T-helper 9 cell (primary cell): ENCODE data around the gene RNF150.
"Not testable (repeated sequence)": the region's sequence is repeated elsewhere in the genome, so short reads cannot be mapped to it uniquely, and the experiment has no call there.

Experiments
- DNase-seq: peaks from one replicate; pipeline ENCODE4 v3.0.0-alpha.2; 2020
- total RNA-seq, 2 donors: gene quantifications; one replicate each; lab custom pipeline; 2026; lab: John Stamatoyannopoulos, UW

Gene RNF150
- 0 to 0.14 reads per million in 2 donors for total RNA-seq

DNA sequence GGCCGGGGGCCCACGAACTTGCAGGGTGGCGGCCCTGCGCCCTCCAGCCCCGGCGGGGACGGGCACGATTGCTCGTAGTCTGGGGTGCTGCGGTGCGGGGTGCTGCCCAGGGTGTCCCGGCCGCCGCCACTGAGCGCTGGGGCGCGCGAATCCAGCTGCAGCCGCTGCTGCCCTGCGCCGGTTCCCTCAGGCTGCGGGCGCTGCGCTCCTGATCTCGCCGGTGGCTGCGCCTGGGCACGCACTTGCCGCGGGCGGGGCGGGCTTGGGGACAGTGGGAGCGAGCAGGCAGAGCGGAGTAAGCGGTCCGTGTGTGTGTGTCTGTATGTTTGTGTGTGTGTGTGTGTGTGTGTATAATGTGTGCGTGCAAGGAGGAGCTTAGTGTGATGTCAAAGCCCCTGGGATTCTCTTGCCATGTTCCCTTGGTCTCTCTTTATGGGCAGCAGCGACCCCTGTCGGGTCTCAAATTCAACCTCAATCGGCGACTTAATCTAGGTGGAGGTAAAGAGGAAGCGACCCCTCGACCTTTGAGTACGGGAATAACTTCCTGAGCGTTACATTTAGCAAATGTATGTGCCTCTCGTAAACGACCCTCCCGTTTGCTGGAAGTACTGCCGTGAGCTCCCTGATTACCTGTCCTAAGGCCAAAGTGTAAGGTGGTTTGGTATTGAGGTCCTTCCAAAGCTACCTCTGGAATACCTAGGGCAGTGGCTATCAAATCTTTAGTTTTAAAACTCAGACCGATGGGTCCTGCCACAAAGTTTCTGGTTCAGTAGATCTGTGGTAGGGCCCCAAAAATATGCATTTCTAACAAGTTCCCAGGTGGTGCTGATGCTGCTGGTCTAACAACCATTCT is at the start of gene RNF150:
Gene RNF150, minus strand, starts transcription at position 324 of the 853 bp plus-strand sequence.
- DNase-seq = no peak

DNA sequence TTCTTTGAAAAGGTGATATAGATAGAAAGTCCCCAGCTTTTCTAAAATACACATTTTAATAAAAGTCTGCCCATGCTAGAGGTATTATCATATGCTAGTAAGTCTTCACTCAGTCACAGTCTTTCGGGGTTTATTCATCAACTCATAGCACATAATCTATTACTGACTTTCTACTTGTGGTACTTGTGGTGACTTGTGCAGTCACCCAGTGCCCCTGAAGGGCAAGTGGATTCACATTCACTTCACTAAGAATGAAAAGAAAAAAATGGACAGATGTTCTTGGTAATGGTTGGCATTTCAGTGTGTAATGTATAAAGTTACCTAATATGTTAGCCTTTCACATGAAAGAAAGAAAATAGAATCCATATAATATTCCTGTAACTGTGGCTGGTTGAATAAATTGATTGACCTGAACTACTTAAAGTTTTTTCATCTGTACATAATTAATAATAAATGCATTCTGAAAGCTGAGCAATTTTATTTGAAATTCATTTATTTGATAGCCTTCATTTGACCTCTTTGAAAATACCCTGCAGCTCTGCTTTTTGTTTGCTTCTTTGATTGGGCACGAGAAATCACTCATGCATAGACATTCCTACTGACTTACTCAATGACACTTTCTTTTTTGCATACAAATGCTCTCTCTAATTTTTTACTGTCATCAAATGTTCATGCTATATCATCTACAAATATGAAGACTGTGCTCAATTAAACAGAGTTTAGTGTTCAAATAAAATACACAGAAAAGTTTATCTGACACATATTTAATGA is 47.9 kb upstream of the RNF150 start:
- DNase-seq = no peak

DNA sequence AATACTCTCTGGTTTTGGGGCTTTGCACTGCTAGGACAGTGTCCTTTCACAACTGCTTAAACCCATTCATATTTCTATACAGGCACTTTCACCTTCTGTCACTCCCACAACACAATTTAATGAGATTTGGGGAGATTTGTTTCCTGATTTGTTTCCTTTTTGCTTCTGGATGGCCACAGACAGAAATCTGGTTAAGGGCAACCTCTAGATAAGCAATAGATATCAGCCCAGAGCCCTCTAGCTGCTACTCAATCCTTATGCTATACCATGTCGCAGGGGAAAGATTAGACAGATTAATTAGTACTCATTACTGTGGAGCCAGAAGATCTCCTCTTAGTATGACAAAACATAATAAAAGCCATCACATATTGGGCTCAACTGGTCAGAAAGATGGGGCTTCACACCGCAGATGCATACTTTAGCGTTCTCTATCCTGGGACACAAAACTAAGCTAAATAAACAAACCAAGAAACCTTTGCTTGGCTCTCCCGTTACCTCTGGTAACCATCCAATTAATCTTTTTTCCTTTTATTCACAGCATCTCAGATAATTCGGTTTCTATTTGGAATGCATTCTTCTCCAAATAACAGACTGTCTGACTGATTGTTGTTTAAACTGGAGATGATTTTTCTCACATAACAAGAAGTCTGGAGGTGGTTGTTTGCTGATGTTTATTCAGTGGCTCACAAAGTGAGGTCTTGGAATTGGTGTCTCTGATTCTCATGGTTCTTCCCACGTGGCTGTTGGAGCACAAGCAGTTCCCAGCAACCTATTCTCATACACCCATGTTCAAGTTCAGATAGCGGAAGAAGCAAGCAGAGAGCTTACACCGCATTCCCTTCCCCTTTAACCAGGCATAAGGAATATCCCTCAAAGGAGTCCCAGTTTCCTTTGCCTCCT is 46.5 kb upstream of the RNF150 start:
- DNase-seq = no peak

DNA sequence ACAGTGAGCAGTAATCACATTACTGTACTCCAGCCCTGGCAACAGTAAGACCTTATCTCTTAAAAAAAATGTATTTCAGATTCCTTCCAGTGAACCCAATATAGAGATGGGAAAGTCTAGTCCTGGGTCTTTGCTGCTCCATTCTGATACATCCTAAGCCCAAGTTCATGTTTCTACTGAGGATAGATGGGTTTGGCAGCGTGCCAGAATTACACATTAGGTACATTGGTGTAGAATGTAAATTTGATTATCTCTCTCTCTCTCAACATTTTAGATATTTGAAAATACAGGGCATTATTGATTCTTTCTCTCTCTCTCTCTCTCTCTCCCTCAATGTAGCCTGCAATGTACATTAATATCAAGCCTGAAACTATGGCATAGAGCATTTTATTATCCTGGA is 43.9 kb upstream of the RNF150 start:
- no peak for DNase-seq

DNA sequence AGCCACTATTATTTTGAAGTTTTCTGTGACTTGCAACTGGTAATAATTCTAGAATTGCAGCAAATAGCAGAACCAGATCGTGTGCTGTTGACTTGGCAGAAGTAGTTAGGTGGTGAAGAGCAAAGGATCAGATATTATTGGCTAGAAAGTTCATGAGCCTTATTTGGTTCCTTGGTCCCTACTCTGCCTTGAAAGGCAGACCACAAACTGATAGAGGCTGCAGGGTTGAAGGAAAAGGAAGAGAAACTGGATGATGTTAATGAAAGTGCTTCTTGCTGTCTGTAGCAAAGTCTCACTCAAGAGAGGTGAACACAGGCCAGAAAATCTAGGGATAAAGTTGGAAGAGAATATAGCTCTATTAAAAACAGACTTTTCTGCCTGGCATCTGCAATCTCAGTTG is 41.2 kb upstream of the RNF150 start:
- no peak for DNase-seq

DNA sequence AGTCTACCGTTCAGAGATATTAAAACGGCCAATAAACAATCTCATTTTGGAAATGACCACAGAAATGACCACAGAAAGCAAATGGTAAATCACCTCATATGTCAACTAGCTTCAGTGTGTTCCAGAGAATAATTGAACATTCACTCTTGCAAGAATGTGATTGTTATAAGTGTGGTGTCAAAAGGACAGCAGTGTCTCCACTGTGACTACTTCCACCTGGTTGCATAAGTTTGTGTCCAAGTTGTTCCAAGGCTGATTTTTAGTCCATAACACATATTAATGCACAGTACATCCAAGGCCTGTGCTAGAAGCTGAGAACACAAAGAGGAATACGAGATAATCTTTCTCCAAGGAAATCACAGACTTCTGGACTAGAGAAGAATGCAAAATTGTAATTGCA is 37.4 kb upstream of the RNF150 start:
- no peak for DNase-seq

DNA sequence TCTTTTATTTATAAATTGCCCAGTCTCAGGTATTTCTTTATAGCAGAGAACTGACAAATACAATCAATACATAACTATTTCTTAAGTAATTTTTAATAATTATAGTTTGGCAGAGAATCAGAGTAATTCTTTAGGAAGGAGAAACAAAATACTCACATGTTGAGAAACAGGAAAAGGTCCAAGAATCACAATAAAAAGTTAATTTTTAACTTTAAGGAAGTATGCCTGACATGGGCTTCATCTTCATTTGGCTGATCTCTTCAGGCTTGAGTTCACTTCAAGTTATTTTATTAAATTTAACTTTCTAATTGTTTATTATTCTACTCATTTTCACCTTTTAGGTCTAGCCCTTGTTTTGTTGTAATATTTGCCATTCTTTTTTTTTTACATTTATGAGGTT is 36.1 kb upstream of the RNF150 start:
- DNase-seq = no peak

DNA sequence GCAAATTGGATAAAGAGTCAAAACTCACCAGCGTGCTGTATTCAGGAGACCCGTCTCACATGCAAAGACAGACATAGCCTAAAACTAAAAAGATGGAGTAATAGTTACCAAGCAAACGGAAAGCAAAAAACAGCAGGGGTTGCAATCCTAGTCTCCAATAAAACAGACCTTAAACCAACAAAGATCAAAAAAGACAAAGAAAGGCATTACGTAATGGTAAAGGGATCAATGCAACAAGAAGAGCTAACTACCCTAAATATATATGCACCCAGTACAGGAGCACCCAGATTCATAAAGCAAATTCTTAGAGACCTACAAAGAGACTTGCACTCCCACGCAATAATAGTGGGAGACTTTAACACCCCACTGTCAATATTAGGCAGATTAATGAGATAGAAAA is 31.7 kb upstream of the RNF150 start:
- not testable (repeated sequence) for DNase-seq

DNA sequence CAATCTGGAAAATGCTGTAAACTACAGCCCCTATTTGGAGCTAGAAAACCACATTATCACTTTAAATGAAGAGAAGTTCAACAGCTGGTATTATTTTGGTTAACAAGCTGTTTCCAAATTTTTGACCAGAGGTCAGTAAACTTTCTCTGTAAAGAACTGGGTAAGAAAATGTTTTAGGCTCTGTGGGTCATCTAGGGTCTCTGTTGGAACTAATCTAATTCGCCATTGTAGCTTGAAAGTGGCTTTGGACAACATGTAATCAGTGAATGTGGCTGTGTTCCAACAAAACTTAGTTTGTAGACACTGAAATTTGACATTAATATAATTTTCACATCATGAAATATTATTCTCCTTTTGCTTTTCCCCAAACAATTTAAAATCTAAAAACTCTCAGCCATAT is 25.8 kb upstream of the RNF150 start:
- DNase-seq = no peak

DNA sequence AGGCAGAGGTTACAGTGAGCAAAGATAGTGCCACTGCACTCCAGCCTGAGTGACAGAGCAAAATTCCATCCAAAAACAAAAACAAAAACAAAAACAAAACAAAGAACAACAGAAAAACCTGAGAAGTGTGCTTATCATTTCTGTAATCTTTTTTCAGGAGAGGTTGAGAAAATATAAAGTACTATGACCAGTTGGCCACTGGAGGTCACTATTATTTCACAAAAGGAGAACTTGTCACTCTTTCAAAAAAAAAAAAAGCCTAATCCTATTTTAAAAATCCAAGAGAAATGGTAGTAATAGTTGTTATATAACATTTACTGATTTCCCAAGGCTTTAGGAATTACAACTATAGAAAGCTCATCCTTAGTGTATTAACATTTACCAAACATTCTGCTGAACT is 24.9 kb upstream of the RNF150 start:
- DNase-seq = no peak

DNA sequence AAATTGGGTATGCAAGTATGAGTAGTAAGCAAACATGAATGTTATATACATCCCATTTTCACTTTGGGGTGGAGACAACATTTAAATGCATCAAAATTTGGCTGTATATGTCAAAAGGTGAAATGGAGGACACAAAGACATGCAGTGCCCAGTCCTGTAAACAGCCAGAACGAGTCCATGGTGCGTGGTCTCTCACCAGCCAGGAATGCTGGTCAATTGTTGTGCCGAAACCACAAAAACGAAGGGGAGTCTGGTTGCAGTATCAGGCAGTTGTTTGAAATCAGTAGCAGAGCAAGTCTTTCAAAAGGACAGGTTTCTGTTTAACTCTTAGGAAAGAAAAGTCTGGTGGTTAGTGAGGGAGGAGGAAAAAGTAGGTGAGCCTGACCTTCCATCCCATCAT is 22.3 kb upstream of the RNF150 start:
- no peak for DNase-seq

DNA sequence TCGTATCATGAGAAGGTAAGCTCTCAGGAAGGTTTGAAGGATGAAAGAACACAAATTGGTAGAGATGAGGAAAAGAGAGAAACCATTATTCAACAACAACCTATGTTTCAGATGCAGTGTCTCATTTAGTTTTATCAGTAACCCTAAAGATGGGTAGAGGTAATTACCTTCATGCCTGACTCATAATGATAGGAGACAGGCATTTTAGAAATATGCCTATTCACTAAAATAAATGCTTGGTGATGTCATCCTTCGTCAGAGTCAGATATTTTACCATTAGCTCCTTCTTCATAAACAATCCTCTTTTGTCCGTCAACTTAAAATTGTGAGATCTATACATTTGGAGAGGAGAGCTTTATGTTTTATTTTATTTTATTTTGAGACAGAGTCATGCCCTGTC is 21.5 kb upstream of the RNF150 start:
- DNase-seq = no peak

DNA sequence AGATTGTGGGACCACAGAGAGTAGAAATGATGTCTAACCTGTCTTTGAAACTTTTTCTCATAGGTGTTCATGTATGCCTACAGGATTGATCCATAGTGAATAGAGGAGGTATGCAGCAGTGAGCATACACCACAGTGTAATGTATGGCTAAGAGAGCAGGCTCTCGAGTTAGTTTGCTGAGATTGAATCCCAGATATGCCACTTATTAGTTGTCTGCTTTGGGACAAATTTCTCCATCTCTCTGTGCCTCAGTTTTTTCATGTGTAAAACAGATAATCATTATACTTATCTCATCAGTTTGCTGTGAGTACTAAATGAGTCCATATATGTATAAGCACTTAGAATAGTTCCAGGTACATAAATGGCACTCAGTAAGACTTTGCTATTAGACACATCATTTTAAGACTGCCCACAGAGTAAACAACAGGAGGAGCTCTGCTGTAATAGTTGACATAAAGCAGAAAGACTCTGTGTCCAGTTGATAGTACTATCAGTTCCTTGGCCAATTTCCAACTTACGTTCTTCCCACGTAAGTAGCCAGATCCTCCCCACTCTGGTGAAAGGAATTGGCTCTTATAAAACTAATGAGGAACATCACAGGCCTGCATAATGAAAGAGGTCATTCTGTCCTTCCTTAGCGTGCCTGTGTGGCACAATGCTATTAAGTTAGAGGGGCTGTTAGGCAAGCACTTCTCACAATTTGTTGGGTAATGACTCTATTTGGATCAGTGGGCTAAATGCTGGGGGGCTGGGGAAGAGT is 20.7 kb upstream of the RNF150 start:
- DNase-seq = no peak

DNA sequence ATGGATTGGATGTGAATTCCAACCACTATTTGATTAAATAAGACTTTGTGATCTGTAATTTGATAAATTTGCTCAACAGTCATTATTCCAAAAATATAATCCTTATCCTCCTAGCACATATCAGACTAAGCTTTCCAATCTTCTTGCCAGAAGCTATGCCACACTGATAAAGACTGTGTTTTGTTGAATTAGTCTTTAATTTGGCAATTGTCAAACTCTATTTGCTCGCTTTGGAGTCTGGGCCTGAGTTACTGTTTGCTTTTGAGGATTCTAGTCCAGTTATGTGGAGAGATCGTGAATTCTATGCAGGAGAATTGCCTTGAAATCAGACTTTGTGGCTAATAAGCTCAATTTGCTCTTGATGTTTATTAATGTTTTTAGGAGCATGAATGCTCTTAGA is 10.9 kb upstream of the RNF150 start:
- DNase-seq = no peak

DNA sequence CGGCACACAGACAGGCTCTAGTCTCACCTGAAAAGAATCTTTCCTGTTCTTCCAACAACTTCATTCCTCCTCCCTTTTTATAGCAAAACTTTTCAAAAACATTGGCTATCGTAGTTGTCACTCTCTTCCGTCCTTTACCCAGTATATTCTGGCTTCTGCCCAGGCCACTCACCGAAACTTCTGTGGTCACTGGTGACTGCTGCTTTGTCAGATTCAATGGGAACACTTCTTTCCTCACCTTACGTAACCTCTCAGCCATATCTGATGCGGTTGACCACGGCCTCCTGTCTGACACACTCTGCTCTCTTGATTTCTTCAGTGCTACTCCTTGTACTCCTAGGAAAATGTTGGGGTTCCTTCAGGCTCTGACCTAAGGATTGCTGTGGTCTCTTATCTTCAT is 9.2 kb upstream of the RNF150 start:
- no peak for DNase-seq

DNA sequence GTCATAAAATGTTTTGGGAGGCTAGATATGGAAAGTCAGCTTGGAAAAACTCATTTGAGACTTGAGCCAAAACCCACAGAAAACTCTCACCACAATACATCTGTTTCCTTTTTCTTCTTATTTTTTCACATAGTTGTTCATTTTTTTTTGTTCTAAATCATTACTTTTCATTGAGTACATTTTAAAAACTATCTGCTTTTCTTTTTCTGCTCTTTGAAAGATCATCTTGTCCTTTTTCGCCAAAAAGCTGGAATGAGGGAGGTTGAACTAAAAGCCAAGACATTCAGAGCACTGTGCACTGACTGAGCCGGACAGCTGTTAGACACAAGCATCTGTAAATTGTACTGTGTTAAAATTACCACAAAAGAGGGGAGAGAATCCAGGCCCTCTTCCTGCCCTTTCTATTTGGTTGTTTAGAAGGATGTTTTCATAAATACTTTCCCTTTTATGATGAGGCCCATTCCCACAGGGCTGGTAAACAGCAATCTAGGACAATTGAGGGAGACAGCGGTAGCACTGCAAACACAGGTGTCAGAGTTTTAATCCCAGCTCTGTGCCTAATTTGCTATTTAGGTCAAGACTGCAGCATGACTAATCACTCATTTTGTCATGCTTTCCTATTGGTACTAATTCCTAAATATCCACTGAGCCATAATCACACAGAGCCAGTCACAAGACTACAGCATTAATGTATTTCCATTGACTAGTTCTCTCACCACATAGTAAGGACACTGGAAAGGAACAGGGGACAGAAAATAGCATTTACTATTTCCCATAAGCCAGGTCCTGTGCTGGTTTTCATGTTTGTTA is 7.3 kb upstream of the RNF150 start:
- no peak for DNase-seq

DNA sequence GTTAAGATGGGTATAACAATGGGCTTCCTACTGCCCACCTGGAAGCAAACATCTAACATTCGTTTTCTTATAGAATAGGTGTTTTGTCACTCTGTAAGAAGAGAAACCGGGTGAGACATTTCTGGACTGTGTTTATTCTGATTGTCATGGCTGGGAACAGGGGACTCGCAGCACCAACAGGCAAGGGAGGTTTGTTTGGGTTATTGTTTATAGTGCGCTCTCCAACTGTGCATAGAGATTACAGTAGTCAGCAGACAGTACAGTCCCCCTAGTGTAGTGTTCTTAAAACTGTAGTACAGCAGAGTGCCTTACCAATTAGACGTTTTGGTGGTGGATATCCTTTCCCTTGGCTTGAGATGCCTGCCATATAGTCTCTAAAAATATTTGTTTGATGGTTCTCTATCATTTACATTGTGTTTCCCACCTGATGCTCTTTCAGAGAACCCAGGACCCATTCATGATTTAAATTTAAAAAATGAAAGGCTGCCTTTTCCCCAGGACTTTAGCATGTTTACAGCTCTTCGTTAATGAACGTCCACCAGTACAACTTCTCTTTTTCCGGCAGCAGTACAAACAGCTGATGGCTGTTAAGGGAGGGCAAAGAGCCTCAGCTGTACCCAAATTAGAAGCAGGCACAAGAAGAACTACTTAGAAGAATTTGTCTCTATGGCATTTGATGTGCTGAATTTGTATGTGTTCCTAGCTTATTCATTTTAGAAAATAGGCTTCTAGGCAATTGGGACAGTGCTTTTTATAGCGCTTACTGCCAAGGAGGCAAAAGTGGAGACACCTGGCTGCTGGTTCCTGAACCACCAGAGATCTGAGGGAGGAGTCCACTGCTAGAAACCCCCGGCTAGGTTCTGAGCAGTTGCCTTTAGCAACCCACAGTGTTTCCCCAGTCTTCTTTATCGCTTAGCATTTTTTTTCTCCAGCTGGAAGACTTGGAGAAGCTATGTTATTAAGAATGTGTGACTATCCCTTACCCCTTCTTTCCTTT is 1.0 kb upstream of the RNF150 start:
- DNase-seq = no peak

DNA sequence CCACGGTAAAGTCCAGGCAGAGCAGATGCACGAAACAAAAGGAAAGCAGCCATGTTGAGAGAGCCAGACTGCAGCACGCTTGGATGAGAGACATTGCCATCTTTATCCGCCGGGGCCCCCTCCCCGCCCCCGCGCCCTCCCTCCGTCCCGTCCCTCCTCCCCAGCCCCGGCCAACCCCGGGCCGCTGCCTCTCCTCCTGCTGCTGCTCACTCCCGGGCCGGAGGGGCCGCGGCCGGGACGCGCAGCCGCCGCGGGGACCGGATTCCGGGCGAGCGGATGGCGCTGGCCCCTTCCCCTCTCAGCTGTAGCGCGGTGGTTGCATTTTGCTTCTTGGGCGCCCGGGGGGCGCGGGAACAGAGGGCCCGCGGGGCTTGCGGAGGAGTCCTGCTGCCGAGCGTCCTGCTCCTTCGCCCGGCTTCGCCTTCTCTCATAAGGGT is 542 bp downstream of the RNF150 start:
- no peak for DNase-seq

DNA sequence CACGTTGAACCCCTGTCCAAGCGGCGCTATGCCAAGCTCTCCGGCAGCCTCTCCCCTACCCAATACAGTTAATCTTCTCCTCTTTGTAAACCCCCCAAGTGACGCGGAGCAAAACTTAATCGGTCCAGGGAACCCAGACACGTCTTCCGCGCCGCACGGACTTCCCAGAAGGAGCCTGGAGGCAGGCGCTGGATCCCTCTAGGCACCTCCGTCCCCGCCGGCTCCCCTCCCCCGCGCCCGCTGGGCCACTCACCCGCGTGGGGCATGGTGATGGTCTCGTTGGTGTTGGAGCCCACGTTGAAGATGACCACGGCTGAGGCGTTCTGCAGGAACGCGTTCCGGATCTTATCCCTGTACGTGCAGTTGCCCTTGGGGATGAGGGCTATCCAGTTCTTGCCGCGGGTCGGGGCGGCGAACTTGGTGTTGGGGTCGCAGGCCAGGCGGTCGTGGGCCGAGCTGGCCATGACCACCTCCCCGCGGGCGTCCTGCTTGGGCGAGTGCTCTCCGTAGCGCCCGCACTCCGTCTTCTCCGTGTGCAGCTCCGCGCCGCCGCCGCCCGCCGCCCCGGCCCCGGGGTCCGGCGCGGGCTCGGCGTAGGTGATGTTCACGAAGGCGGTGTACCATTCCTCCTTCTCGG is 1.1 kb downstream of the RNF150 start:
- no peak for DNase-seq

DNA sequence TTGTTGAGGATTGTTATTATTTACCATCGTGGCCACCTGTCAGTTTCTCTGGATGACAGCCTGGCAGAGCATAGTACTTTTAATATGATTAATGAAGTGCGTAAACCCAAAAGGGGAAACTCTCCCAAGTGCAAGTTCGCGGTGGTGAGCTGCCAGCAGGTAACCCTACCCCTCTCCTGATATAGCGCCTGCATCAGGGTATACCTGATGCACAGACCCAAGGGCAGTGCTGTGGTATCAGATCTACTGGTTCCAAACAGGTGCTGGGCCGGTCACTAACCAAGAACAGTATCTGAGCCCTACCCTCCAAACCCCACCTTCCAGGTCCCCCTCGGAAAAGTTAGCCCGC is 1.6 kb downstream of the RNF150 start:
- DNase-seq = no peak
